ENCODE measurements around the gene SKI.
A peak's percentile ranks its signal among the peaks of the same experiment; 100 is the strongest.

SKI gene

GRCh38 chr1:2210084-2210653 lies 17.9 kb upstream of the SKI start:
- Mint-ChIP-seq H3K27me3 (ENCODE audit: low read depth) (no peaks in the 10 kb centered on the region), H3K27ac (peak overlapping the region; percentile 80 to 88 (median 84)), H3K4me3 (no peak overlapping the region), H3K9me3 (no peaks in the 10 kb centered on the region), H3K4me1 (peaks cover 52% of the 10 kb centered on the region), H3K36me3 (ENCODE audit: low read depth) (no peaks in the 10 kb centered on the region)
- TF ChIP-seq, protein P1, sequence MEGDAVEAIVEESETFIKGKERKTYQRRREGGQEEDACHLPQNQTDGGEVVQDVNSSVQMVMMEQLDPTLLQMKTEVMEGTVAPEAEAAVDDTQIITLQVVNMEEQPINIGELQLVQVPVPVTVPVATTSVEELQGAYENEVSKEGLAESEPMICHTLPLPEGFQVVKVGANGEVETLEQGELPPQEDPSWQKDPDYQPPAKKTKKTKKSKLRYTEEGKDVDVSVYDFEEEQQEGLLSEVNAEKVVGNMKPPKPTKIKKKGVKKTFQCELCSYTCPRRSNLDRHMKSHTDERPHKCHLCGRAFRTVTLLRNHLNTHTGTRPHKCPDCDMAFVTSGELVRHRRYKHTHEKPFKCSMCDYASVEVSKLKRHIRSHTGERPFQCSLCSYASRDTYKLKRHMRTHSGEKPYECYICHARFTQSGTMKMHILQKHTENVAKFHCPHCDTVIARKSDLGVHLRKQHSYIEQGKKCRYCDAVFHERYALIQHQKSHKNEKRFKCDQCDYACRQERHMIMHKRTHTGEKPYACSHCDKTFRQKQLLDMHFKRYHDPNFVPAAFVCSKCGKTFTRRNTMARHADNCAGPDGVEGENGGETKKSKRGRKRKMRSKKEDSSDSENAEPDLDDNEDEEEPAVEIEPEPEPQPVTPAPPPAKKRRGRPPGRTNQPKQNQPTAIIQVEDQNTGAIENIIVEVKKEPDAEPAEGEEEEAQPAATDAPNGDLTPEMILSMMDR (IDR thresholded peaks at IDR 0.05; ENCODE audit: unreplicated experiment in 3 of 3), result no peak

DNA sequence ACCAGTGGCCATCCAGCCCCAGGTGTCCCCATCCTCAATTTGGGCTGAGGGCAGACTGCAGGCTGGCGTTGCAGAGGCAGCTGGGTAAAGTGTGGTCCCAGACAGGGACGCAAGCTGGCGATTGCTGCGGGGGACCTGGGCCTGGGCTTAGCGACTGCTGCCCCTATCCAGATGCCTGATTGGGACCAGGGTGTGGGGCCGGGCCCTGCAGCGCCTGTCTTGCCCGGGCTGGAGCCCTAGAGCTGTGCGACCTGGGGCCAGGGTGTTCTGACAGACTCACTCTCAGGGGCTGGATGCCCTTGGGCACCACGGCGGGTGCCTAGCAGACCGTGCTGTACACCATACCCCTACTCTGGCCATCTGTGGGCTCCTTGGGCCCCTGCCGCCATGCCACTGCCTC lies 17.3 kb upstream of the SKI start:
- Mint-ChIP-seq H3K4me3 (no peak overlapping the region), H3K9me3 (no peaks in the 10 kb centered on the region), H3K27me3 (ENCODE audit: low read depth) (no peaks in the 10 kb centered on the region), H3K4me1 (peaks cover 52% of the 10 kb centered on the region), H3K36me3 (ENCODE audit: low read depth) (no peaks in the 10 kb centered on the region), H3K27ac (no peak overlapping the region)
- TF ChIP-seq, protein P1 (IDR thresholded peaks at IDR 0.05; ENCODE audit: unreplicated experiment in 3 of 3), result no peak

GRCh38 chr1:2212274-2212531 lies 15.9 kb upstream of the SKI start:
- H3K9me3 Mint-ChIP-seq, result no peaks in the 10 kb centered on the region
- H3K4me3 Mint-ChIP-seq, result peak overlapping the region; percentile 32 to 71 (median 57)
- TF ChIP-seq, protein P1 (IDR thresholded peaks at IDR 0.05; ENCODE audit: unreplicated experiment in 3 of 3), result no peak
- H3K4me1 Mint-ChIP-seq, result peaks cover 43% of the 10 kb centered on the region
- H3K27ac Mint-ChIP-seq, result peak overlapping the region; percentile 94 to 97 (median 96)
- H3K27me3 Mint-ChIP-seq (ENCODE audit: low read depth), result no peaks in the 10 kb centered on the region
- H3K36me3 Mint-ChIP-seq (ENCODE audit: low read depth), result no peaks in the 10 kb centered on the region

- H3K4me1 Mint-ChIP-seq, result peaks cover 36% of the 10 kb centered on the region
- TF ChIP-seq, protein P1 (IDR thresholded peaks at IDR 0.05; ENCODE audit: unreplicated experiment in 3 of 3), result peak in 1 of 3 experiments; percentile 48
- no peaks in the 10 kb centered on the region for H3K9me3 Mint-ChIP-seq
- peak overlapping the region; percentile 94 to 97 (median 96) for H3K27ac Mint-ChIP-seq
- H3K27me3 Mint-ChIP-seq (ENCODE audit: low read depth), result no peaks in the 10 kb centered on the region
- peak overlapping the region; percentile 63 to 72 (median 71) for H3K4me3 Mint-ChIP-seq
- H3K36me3 Mint-ChIP-seq (ENCODE audit: low read depth), result no peaks in the 10 kb centered on the region
Observed at GRCh38 chr1:2212532-2213491, 15.3 kb upstream of the SKI start.

DNA sequence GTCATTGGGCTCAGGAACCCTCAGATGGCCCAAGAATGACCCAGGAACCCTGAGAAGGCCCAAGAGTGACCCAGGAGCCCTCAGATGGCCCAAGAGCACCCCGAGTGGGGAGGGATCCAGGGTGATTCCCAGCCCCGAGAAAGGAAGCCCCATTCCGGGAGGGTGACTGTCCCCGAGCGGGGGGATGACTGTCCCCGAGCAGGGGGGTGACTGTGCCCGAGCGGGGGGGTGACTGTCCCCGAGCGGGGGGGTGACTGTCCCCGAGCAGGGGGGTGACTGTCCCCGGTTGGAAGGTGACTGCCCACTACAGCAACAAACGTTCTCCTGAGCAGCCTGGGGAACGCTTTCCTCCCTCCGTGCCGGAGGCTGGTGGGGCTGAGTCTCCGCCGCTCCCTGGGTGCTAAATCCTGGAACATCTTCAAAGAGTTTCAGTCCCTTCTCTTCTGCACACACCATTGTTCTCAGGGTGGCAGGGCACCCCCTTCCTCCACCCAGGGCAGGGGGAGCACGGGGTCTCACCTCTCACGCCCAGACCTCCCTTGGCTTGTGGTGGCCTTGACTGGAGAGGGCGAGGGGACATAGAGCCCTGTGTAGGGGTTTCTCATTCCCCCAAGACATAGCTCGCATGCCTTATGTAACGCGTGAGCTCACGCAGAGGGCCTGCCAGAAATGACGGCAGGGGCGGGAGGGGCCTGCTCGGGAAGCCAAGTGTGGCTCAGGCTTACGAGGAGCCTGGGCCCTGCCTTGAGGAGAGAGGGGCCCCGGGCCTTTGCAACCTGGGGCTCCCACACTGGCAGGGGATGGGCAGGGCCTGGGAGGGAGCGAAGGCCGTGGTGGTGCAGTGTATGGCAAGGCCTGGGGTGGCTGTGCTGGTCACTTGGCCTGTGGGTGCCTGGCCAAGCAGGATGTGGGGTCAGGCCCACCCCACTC lies 14.3 kb upstream of the SKI start:
- H3K27ac Mint-ChIP-seq, result peak overlapping the region; percentile 94 to 97 (median 96)
- peak overlapping the region in 2 of 3 experiments; percentile 35 to 61 for H3K4me3 Mint-ChIP-seq
- TF ChIP-seq, protein P1 (IDR thresholded peaks at IDR 0.05; ENCODE audit: unreplicated experiment in 3 of 3), result no peak
- no peaks in the 10 kb centered on the region for H3K27me3 Mint-ChIP-seq (ENCODE audit: low read depth)
- H3K4me1 Mint-ChIP-seq, result peaks cover 35% of the 10 kb centered on the region
- no peaks in the 10 kb centered on the region for H3K36me3 Mint-ChIP-seq (ENCODE audit: low read depth)
- no peaks in the 10 kb centered on the region for H3K9me3 Mint-ChIP-seq

Data from nephron (organoid).